PC-9 (cell line): ENCODE data around the gene ACADVL. TPM values are rescaled to one million over a fixed set of nuclear protein-coding genes. Genes with fewer than 3 reads are reported as not detected.

Source experiments
- BruUV-seq: library from RNA; stranded (reverse); fragments of 400-500 nt; replicated peaks from 2 replicates; lab custom pipeline; 2021; lab: Mats Ljungman, UMichigan
- CTCF ChIA-PET: fragments of 300-600 bp; sonication (Branson Sonifier 250); formaldehyde crosslinking; loops from one replicate; lab custom pipeline; 2022; ENCODE audit warnings: antibody characterized with exemption; lab: Charles Lee
- POLR2A ChIA-PET: fragments of 300-600 bp; sonication (Branson Sonifier 250); formaldehyde crosslinking; loops from one replicate; lab custom pipeline; 2022; ENCODE audit warnings: antibody characterized with exemption; ENCODE audit not compliant: unreplicated experiment; lab: Charles Lee
- DNase-seq, 2 experiments: peaks; one replicate each; pipeline versions ENCODE4 v3.0.0 to v3.0.0-alpha.2; 2015 to 2022; ENCODE audit warnings: mixed read lengths in 1 of 2
- H2AFZ ChIP-seq: fragments of 200-600 bp; sonication (generic); 2 replicates; pipeline ENCODE4 v1.8.1; 2017; ENCODE audit warnings: antibody characterized with exemption
- H3F3A ChIP-seq: fragments of 200-600 bp; sonication (generic); 2 replicates; pipeline ENCODE4 v1.8.1; 2017; ENCODE audit warnings: antibody characterized with exemption, mild to moderate bottlenecking, low read depth; ENCODE audit not compliant: insufficient read depth
- H3K27ac ChIP-seq: fragments of 200-600 bp; sonication (generic); 2 replicates; pipeline ENCODE4 v1.6.1; 2016; ENCODE audit warnings: mixed run types
- H3K27me3 ChIP-seq: fragments of 200-600 bp; sonication (generic); 2 replicates; pipeline ENCODE4 v1.6.1; 2016; ENCODE audit warnings: low read depth, mixed run types; ENCODE audit not compliant: insufficient read depth
- H3K36me3 ChIP-seq: fragments of 200-600 bp; sonication (generic); 2 replicates; pipeline ENCODE4 v1.6.1; 2016; ENCODE audit warnings: low read depth, mixed run types
- H3K4me1 ChIP-seq: fragments of 200-600 bp; sonication (generic); replicated peaks from 2 replicates; pipeline ENCODE4 v1.6.1; 2016; ENCODE audit warnings: mixed run types; ENCODE audit not compliant: insufficient read depth
- H3K4me2 ChIP-seq: fragments of 200-600 bp; sonication (generic); 2 replicates; pipeline ENCODE4 v1.6.1; 2017; ENCODE audit warnings: mixed run types
- H3K4me3 ChIP-seq: fragments of 200-600 bp; sonication (generic); 2 replicates; pipeline ENCODE4 v1.6.1; 2016; ENCODE audit warnings: mixed run types
- H3K79me2 ChIP-seq: fragments of 200-600 bp; sonication (generic); 2 replicates; pipeline ENCODE4 v1.6.1; 2017; ENCODE audit warnings: low read depth, mixed run types
- H3K9me2 ChIP-seq: fragments of 200-600 bp; sonication (generic); 2 replicates; pipeline ENCODE4 v1.8.1; 2017; ENCODE audit warnings: mild to moderate bottlenecking; ENCODE audit not compliant: insufficient read depth
- H3K9me3 ChIP-seq: fragments of 200-600 bp; sonication (generic); 2 replicates; pipeline ENCODE4 v1.8.1; 2016; ENCODE audit warnings: low read depth; ENCODE audit not compliant: insufficient read depth
- H4K20me1 ChIP-seq: fragments of 200-600 bp; sonication (generic); 2 replicates; pipeline ENCODE4 v1.8.1; 2017; ENCODE audit not compliant: insufficient read depth
- CTCF ChIP-seq: fragments of 200-600 bp; sonication (generic); conservative IDR thresholded peaks from 2 replicates; pipeline ENCODE4 v1.6.1; 2017; ENCODE audit warnings: mixed run types, antibody characterized with exemption, mild to moderate bottlenecking, moderate library complexity
- EZH2 ChIP-seq: fragments of 200-600 bp; sonication (generic); IDR thresholded peaks from 2 replicates; pipeline ENCODE4 v1.8.0; 2017; ENCODE audit warnings: antibody characterized with exemption, low read depth
- intact Hi-C: fragments of 100-400 bp; cut with micrococcal nuclease; formaldehyde crosslinking; loops from one replicate; pipeline ENCODE4 v1.10.0; 2022; ENCODE audit not compliant: unreplicated experiment
- microRNA-seq: library from miRNA; unstranded; fragments of <30 nt; microRNA quantifications from one replicate; pipeline ENCODE4 v1.2.0, GENCODE V29; 2021; ENCODE audit warnings: borderline number of aligned reads, borderline replicate concordance
- total RNA-seq: library from RNA; stranded (reverse); gene quantifications from 2 replicates; pipeline ENCODE4 v1.2.3, GENCODE V29; 2021

Gene ACADVL
- total RNA-seq, 1 experiment from 2014 or later = 604 TPM

DNA sequence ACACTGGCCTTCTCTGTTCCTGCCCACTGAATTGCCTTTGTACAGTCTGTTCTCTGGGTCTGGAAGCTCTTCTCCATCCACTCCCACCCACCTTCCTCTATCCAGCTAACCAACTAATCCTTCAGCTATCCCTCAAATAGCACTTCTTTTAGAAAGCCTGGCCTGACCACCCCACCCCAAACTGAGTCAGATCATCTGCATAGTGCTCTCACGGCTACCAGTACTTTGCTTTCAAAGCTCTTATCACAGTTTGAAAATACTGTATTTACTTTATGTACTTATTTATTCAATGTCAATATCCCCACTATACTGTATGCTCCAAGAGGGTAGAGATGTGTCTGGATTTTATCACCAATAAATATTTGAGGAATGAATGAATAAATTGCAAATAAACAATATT lies 47.0 kb downstream of the ACADVL start:
- Histone ChIP-seq H3K9me3 (no peaks in the 10 kb centered on the region), H3K27me3 (no peaks in the 10 kb centered on the region), H4K20me1 (no peaks in the 10 kb centered on the region), H3K4me3 (no peak overlapping the region), H3K9me2 (no peaks in the 10 kb centered on the region), H2AFZ (no peak overlapping the region), H3K79me2 (peaks cover 15% of the 10 kb centered on the region), H3K36me3 (no peaks in the 10 kb centered on the region; the same call in 1 of the 2 replicates), H3K27ac (no peak overlapping the region), H3K4me1 (peaks cover 25% of the 10 kb centered on the region), H3K4me2 (no peak overlapping the region), H3F3A (peaks cover 54% of the 10 kb centered on the region)
- TF ChIP-seq CTCF = no peak
- TF ChIP-seq EZH2 = no peak
- BruUV-seq = no TSS peak
- POLR2A ChIA-PET = interaction anchor here (0.7 kb wide), 2 partner anchors 63 to 77 kb away, joined by 4 to 10 read pairs; no protein-coding TSS in a partner anchor
- CTCF ChIA-PET = interaction anchor here (0.7 kb wide), 1 partner anchor 158 kb away, joined by 4 read pairs; no protein-coding TSS in a partner anchor
- DNase-seq = no peak
- intact Hi-C loops = no loop called here

Small RNA genes within 50 kb of the gene (microRNA-seq; reads per million reads assigned to microRNA genes)
- gene MIR324 = 3,905 reads per million, percentile 86 among the genes with 10 or more reads in this experiment

Other genes starting within 250 kb of the ACADVL start
- gene ALOX12, start 223.9 kb upstream of the ACADVL start, total RNA-seq = not detected in 2 replicates
- 196 and 301 TPM in 2 replicates for gene RNASEK, start 207.3 kb upstream of the ACADVL start, total RNA-seq
- gene BCL6B, start 196.9 kb upstream of the ACADVL start, total RNA-seq = 0.28 and 0.48 TPM in 2 replicates
- 33.4 and 40.6 TPM in 2 replicates for gene SLC16A13, start 183.9 kb upstream of the ACADVL start, total RNA-seq
- not detected in 2 replicates for gene SLC16A11, start 175.8 kb upstream of the ACADVL start, total RNA-seq
- not detected in 2 replicates for gene CLEC10A, start 139.7 kb upstream of the ACADVL start, total RNA-seq
- not detected in 2 replicates for gene ASGR2, start 105.1 kb upstream of the ACADVL start, total RNA-seq
- gene ASGR1, start 40.6 kb upstream of the ACADVL start, total RNA-seq = 3.5 and 5.9 TPM in 2 replicates
- 27.1 and 32.8 TPM in 2 replicates for gene DLG4, start 102 bp upstream of the ACADVL start, total RNA-seq
- gene DVL2, start 14.6 kb downstream of the ACADVL start, total RNA-seq = 77.9 and 86.8 TPM in 2 replicates
- 64.5 and 65.8 TPM in 2 replicates for gene PHF23, start 19.5 kb downstream of the ACADVL start, total RNA-seq
- gene GABARAP, start 22.5 kb downstream of the ACADVL start, total RNA-seq = 424 and 457 TPM in 2 replicates
- 173 and 203 TPM in 2 replicates for gene CTDNEP1, start 31.8 kb downstream of the ACADVL start, total RNA-seq
- gene ELP5, start 32.3 kb downstream of the ACADVL start, total RNA-seq = 31.8 and 45.1 TPM in 2 replicates
- 390 and 442 TPM in 2 replicates for gene CLDN7, start 42.5 kb downstream of the ACADVL start, total RNA-seq
- 1.5 and 1.6 TPM in 2 replicates for gene SLC2A4, start 61.8 kb downstream of the ACADVL start, total RNA-seq
- 0.65 and 0.68 TPM in 2 replicates for gene YBX2, start 74.7 kb downstream of the ACADVL start, total RNA-seq
- 806 and 1,298 TPM in 2 replicates for gene EIF5A, start 87.7 kb downstream of the ACADVL start, total RNA-seq
- 43.5 and 61.3 TPM in 2 replicates for gene GPS2, start 95.4 kb downstream of the ACADVL start, total RNA-seq
- 46.5 and 57.9 TPM in 2 replicates for gene NEURL4, start 109.4 kb downstream of the ACADVL start, total RNA-seq
- gene ACAP1, start 116.6 kb downstream of the ACADVL start, total RNA-seq = 10.9 and 28.5 TPM in 2 replicates
- 16.4 and 18.3 TPM in 2 replicates for gene KCTD11, start 132.2 kb downstream of the ACADVL start, total RNA-seq
- 0.45 and 0.50 TPM in 2 replicates for gene TMEM95, start 135.2 kb downstream of the ACADVL start, total RNA-seq
- gene TNK1, start 161.2 kb downstream of the ACADVL start, total RNA-seq = 15.8 and 18.8 TPM in 2 replicates
- 53.0 and 64.5 TPM in 2 replicates for gene PLSCR3, start 174.6 kb downstream of the ACADVL start, total RNA-seq
- gene TMEM256, start 184.2 kb downstream of the ACADVL start, total RNA-seq = 55.4 and 91.7 TPM in 2 replicates
- gene NLGN2, start 187.9 kb downstream of the ACADVL start, total RNA-seq = 86.3 and 98.8 TPM in 2 replicates
- 0.83 and 1.1 TPM in 2 replicates for gene SPEM1, start 200.4 kb downstream of the ACADVL start, total RNA-seq
- 0.50 TPM in 1 of 2 replicates, not detected in the other for gene SPEM2, start 205.7 kb downstream of the ACADVL start, total RNA-seq
- not detected in 2 replicates for gene SPEM3, start 208.9 kb downstream of the ACADVL start, total RNA-seq
- gene TMEM102, start 215.5 kb downstream of the ACADVL start, total RNA-seq = 17.0 and 20.7 TPM in 2 replicates
- 15.2 and 23.2 TPM in 2 replicates for gene FGF11, start 219.6 kb downstream of the ACADVL start, total RNA-seq
- gene CHRNB1, start 225.1 kb downstream of the ACADVL start, total RNA-seq = 31.9 and 53.4 TPM in 2 replicates